GM21423 (cell line): Measurements from ENCODE around the gene DBNDD1.
"Not testable (repeated sequence)": the region's sequence is repeated elsewhere in the genome, so short reads cannot be mapped to it uniquely, and the experiment has no call there.

Experiments
- ATAC-seq: cut with Tn5 transposase; IDR thresholded peaks from one replicate; pipeline ENCODE4 v1.9.1; 2021; ENCODE audit warnings: mild to moderate bottlenecking, moderate library complexity; ENCODE audit not compliant: unreplicated experiment

The DBNDD1 gene

GRCh38 chr16:89994389-89994720 lies 24.9 kb downstream of the DBNDD1 start:
- no peak for ATAC-seq

- no peak for ATAC-seq
These were observed 25.3 kb downstream of the DBNDD1 start for GRCh38 chr16:89993971-89994370.

GRCh38 chr16:89993377-89993776 lies 25.9 kb downstream of the DBNDD1 start:
- no peak for ATAC-seq

GRCh38 chr16:89990799-89991198 lies 28.5 kb downstream of the DBNDD1 start:
- no peak for ATAC-seq

- no peak for ATAC-seq
These were observed 30.3 kb downstream of the DBNDD1 start for GRCh38 chr16:89988951-89989350.

- no peak for ATAC-seq
These were observed 32.1 kb downstream of the DBNDD1 start for GRCh38 chr16:89987169-89987568.

GRCh38 chr16:89986600-89986999 lies 32.7 kb downstream of the DBNDD1 start:
- ATAC-seq: no peak

- no peak for ATAC-seq
These were observed 34.0 kb downstream of the DBNDD1 start for GRCh38 chr16:89985219-89985618.

GRCh38 chr16:89984216-89984615 lies 35.0 kb downstream of the DBNDD1 start:
- no peak for ATAC-seq

GRCh38 chr16:89983536-89983935 lies 35.7 kb downstream of the DBNDD1 start:
- no peak for ATAC-seq

- ATAC-seq: no peak
These were observed 36.9 kb downstream of the DBNDD1 start for GRCh38 chr16:89982318-89982717.

GRCh38 chr16:89981414-89981813 lies 37.8 kb downstream of the DBNDD1 start:
- no peak for ATAC-seq

GRCh38 chr16:89974870-89975269 lies 44.4 kb downstream of the DBNDD1 start:
- ATAC-seq: no peak

- ATAC-seq: no peak
These were observed 45.5 kb downstream of the DBNDD1 start for GRCh38 chr16:89973654-89974335.

GRCh38 chr16:89973235-89973634 lies 46.0 kb downstream of the DBNDD1 start:
- ATAC-seq: no peak

GRCh38 chr16:89972244-89973234 lies 46.7 kb downstream of the DBNDD1 start:
- peak; percentile 81 for ATAC-seq

- peak; percentile 5 for ATAC-seq
These were observed 47.6 kb downstream of the DBNDD1 start for GRCh38 chr16:89971495-89972243.

GRCh38 chr16:89969741-89970410 lies 49.4 kb downstream of the DBNDD1 start:
- ATAC-seq: no peak

- ATAC-seq: not testable (repeated sequence)
These were observed 51.2 kb downstream of the DBNDD1 start for GRCh38 chr16:89968074-89968473.

GRCh38 chr16:89967436-89967835 lies 51.8 kb downstream of the DBNDD1 start:
- not testable (repeated sequence) for ATAC-seq

- ATAC-seq: no peak
These were observed 52.5 kb downstream of the DBNDD1 start for GRCh38 chr16:89966756-89967155.
